Stimulated activated CD4-positive, alpha-beta T cell treated with anti-CD3 and anti-CD28 coated beads, Interleukin-4, amount 100 ng/mL, for 48 hours (primary cell): ENCODE data around the gene MCC.

Experiments
- DNase-seq, 2 donors: peaks; one replicate each; pipeline ENCODE4 v3.0.0-alpha.2; 2020; ENCODE audit warnings: low read depth in 2 of 2

MCC gene

DNA sequence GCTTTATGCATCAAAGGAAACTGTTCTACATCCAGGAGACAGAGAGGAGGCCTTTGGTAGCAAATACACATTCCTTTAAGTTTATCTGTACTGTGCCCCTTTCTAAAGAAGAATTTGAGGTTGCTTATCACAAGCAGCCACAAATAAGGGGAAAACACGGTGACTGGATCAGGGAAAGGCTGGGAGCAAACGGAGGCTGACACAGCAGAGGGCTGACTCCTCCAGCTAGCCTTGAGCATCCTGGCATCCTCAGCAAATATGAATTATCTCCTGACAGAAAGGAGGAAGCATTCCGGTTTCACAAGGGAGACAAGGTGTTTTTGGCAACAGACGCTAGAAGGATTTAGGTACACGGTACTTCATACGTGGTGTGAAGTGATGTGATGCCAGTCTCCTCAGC, 378.1 kb downstream of the MCC start:
- DNase-seq = no peak

DNA sequence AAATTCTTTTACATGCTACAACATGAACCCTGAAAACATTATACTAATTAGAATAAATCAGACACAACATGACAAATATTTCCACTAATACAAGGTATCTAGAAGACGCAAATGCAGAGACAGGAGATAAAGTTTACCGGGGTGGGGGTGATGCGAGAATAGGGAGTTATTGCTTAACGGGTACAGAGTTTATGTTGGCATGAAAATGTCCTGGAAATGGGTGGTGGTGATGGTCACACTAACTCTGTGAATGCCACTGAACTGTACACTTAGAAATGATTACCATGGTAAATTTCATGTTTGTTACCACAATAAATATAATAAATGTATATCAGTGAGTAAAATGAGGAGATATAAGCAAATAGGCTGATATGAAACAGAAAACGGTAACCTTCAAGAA, 378.9 kb downstream of the MCC start:
- no peak for DNase-seq

DNA sequence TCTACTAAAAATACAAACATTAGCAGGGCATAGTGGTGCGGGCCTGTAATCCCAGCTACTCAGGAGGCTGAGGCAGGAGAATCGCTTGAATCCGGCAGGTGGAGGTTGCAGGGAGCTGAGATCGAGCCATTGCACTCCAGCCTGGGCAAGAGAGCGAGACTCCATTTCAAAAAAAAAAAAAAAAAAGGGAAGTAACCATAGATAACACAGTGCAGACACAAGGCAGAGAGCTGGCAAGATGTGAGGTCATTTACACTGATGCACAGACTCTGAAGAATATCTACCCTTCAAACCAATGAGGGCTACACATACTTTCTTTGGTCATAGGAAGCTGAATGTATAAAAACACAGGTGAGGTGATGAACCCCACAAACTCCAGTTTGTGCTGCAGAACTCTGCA, 379.8 kb downstream of the MCC start:
- DNase-seq = no peak

DNA sequence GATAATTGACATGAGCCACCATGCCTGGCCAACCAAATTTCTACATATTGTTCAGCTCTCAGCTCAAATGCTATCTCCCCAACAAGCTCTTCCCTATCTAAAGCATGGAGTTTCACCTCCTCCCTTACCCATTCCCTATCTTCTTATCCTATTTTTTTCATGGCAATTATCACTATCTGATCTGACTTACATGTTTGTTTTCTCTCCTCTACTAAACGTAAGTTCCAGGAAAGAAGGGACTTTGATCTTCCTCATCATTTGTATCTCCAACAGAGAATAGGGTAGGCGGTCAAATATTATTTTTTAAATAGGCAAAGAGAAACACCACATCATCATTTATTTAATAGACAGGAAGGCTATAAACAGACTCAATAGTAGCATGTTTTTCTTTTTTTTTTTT, 381.4 kb downstream of the MCC start:
- DNase-seq = no peak

DNA sequence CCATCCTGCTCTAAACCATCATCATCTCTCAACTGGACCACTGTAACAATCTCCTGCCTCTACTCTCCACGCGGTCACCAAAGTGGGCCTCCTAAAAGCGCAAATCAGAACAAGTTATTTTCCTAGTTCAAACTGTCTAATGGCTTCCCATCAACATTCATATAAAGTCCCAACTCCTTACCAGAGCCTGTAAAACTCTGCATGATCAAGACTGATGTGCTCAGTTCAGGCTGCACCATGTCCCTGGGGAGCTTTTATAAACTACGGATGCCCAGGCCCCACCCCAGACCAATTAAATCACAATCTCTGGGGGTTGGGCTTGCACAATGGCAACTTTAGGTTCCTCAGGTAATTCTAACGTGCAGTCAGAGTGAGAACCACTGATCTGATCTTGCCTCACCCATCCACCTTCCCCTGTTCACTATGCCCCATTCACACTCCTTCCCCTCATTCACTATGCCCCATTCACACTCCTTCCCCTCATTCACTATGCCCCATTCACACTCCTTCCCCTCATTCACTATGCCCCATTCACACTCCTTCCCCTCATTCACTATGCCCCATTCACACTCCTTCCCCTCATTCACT, 382.5 kb downstream of the MCC start:
- DNase-seq = no peak

DNA sequence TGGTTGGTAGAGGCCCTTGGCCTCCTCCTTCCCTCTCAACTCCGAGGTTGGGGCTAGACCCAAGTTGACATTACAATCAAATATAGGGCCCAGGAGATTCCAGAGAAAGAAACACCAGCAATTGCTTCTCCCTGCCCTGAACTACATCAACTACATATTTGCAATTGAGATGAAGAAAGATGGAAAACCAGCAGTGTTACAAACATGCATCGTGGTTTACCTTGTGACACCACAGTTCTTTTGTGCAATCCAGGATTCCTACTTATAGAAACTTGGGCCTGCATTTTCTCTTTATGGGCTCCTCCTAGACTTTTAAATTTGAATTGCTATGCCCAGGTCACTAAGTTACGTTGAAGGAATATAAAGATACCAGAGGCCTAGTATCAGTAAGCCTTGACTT, 384.9 kb downstream of the MCC start:
- DNase-seq = no peak

DNA sequence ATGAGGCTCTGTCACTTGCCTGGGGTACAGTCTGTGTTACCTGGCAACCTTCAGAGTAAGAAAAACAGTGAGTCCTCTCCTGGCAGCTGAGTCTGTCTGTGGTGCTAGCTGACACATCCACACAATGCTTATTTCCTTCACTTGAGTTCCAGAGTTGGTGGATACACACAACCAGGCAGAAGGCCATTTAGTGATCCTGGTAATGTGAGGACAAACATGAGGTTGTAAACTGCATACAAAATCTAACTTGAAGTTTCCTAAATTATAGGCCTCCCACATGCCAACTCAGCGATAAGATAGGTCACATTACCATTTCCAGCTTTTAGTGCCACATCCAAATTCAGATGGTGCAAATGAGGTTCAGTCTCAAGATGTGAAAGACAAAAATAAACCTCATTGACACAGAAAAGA, 386.1 kb downstream of the MCC start:
- no peak for DNase-seq

DNA sequence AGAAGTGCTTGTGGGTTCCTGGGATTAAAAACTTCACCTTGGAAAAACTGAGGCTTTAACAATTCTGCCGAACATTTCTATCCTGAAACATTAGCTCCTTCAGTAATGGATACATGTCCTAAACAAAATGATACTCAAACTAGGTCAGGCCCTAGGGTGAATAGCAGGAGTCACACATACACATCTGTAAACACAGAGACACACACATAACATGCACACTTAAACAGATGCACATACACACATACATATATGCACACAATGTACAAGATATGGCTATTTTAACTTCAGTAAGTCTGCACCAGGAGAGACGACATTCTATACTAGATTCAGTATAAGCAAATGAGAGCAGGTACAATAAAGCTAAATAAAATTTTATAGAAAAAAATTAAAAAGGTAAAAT, 387.3 kb downstream of the MCC start:
- no peak for DNase-seq

DNA sequence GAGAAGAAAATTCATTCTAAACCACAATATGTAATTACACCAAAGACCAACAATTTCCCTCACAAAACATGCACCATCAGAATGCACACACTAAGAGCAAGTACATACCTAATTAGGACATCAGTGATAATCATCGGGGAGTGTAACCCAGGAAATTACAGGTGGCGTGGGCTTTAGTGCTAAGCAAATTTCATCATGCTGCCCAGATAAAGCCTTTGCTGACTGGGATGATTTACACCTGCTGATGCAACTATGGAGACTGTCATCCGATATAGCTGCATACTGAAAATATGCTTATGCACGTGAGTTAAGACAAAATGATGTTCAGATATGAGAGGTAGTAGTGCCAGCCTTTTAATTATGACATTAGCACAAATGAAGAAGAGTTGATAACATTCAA, 388.4 kb downstream of the MCC start:
- DNase-seq = no peak

DNA sequence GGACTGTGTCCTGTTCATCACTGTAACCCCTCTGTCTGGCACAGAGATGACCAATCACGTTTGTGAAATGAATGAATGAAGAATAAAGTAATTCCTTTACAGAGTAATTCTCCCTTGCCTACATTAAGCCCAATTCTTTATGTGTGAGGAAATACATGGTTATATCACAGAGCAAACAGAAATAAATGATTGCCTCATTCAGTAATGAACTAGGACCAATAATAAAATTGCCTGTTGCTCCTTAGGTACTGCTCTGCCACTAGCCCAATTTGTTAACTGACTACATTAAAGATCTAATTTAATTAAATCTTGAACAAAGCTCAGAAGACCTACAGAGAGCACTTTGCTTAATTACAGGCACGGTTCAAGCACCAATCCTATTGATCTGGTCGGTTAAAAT, 389.9 kb downstream of the MCC start:
- DNase-seq = no peak

DNA sequence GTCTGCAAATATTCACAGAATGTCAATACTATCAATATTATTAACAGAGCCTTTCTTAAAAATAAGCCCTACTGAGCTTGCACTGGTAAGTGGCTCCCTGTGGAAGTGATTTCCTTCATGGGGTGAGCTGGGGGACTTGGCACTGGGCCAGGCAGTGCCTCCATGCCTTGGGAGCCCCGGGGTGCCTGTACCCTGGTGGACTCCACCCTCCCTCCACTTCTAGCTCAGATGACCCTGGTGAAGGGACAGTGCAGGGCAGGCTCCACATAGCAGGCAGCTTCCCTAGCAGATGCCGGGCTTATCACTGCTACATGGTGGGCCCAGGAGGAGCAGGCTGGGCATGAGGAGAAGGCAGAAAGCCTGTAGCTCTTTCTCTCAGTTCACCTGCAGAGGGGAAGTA, 392.4 kb downstream of the MCC start:
- DNase-seq = no peak

DNA sequence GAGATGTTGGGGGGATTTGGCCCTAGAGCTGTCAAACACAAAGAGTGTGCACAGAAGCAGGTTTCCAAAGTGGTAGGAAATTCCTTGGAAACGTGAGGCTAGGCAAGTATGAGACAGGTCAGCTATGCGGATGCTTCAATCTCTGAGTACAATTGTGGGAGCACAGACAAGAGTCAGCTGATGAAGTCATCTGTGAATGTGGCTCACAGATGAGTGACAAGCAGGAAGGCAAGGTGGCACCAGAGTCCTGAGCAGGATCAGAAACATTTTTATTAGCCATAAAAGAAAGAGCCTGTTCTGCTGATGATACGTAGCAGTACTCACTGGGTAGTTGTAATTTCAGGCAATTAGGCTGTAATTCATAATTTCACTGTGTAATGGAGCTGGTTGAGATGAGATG, 394.7 kb downstream of the MCC start:
- DNase-seq = no peak

DNA sequence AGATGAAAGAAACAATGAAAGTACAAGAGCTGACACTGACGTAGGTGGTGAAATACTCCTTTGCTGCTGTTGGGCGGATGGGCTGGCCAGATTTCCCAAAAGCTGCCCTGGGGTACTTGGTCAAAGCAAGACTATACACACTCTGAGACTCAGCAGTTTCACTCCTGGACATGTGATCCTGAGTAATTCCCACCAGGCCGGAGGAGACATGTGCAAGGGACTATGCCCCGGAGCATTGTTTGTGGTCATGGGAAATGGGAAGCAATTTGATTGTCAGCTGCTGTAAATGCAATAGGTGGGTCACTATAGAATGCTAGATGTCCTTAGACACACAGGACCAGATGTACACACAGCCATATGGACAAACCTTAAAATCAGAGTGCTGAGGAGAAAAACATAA, 395.6 kb downstream of the MCC start:
- no peak for DNase-seq

DNA sequence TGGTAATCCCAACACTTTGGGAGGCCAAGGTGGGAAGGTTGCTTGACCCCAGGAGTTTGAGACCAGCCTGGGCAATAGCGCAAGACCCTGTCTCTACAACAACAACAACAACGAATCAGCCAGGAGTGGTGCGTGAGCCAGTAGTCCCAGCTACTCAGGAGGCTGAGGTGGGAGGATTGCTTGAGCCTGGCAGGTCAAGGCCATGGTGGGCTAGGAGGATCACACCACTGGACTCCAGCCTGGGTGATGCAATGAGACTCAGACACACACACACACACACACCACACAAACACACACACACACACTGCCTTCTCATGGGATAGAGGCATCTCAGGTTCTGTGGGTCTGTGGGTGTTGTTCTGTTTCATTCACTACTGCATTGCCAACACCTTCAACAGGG, 396.6 kb downstream of the MCC start:
- no peak for DNase-seq

DNA sequence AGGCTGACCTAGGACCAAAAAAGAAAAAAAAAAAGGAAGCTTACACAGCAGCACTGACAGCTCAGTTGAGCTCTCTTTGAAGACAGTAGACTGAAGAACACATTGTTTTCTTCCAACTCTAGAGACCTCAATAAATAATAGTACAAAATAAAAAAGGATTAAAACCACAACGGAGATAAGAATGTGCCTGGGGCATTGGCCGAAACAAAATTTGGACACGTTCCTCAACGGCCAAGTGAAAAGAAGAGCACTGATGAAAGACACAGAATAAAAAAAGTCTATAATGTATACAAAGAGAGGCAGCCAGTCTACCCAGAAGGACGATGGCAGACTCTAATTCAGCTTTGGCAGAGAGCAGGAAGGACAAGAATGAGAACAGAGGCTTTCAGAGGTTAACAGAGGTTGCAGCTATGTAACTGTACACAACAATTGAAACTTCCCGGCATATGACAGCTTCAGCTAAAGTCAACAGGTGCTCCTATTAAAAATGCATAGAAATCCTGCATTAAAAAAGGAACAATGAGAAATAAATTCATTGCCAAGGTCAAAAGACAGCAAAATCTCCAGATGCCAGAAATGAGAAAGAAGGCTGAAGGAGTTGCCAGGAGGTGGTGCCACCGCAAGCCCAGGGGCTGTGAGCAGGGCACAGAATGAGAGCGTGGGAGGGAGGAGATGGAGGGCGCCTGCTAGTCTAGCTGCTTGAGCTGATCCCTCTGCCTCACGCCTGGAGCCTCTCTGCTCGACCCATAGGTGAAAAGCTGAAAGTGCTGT, 397.7 kb downstream of the MCC start:
- no peak for DNase-seq

DNA sequence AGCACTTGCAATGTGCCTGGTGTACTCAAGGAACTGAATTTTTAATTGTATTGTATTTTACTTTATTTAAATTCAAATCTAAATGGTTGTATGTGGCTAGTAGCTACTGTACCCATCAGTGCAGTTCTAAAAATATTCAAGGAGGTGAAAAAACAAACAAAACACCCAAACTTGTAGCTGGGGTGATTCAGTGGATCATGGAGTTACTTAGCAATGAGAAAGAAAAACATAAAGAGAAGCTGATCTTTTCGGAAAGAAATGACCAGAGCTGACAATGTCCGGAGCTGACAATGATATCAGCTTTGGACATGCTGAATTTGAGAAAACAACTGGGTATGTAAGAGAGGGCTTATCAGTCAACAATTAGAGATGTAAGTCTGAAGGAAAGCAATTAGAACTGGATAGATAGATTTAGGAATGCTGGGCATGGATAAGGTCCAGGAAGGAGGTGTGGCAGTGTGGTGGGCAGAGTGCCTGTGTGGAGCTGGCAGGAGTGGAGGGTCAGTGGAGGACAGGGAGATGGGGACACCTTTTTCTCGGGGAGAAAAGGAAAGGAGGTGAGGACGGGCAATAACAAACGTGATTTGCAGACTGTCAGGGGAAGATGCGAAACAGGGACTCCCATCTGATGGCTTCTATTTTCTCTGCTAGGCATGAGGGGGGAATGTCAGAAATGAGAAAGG, 398.5 kb downstream of the MCC start:
- DNase-seq = no peak

DNA sequence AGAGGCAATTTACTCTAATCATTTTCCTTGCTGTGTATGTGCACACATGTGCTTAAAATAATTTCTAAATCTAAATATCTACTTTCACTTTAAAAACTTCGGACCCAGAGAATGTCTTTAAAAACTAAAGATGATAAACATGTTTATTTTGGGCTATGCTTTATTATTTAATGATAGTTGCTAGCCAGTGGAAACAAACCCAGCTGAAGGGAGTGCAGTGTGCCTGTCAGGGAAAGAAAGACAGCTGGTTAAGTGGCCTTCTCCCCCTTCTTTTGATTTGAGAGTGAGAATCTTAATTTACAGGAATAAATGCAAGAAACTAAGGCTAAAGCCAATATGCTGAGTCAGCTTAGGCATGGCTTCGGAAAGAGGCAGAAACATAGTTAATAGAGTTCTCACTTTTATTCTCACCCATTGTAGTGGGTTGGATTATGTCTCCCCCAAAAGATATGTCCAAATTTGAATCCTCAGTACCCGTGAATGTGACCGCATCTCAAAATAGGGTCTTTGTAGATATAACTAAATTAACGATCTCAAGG, 400.2 kb downstream of the MCC start:
- no peak for DNase-seq

DNA sequence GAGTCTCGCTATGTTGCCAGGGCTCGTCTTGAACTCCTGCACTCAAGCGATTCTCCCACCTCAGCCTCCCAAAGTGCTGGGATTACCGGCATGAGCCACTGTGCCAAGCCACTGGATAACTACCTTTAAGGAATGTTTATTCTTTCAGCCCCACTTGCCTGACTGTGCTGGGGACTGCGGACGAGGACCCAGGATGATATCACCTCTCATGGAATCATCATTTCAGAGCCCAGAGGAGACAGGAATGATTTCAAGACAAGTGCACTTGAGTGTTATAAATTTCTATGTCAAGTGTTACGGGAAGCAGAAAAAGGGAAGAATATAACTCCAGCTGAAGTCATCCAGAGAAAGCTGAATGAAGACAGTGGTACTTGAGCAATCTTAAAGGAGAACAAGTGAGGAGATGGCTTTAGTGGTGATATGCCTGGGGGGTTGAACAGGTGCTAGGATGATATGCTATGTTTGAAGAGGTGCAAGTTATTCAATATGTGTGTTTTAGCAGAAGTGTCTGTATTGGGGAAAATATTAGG, 402.3 kb downstream of the MCC start:
- DNase-seq = no peak

DNA sequence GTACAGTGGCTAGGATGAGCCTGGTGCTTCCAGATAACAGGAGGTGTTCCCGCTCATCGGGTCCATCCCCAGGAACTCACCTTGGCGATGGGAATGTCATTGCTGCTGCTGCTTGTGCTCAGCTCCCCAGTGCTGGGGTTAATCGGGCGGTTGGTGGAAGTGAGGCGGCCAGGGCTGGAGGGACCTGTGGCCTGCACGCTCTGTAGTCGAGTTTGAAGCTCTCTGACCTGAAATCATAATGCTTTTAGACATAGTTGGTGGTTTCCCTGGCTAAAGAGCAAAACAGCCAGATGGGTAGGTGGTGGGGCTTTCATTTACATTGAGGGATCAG, 403.2 kb downstream of the MCC start:
- DNase-seq = no peak

DNA sequence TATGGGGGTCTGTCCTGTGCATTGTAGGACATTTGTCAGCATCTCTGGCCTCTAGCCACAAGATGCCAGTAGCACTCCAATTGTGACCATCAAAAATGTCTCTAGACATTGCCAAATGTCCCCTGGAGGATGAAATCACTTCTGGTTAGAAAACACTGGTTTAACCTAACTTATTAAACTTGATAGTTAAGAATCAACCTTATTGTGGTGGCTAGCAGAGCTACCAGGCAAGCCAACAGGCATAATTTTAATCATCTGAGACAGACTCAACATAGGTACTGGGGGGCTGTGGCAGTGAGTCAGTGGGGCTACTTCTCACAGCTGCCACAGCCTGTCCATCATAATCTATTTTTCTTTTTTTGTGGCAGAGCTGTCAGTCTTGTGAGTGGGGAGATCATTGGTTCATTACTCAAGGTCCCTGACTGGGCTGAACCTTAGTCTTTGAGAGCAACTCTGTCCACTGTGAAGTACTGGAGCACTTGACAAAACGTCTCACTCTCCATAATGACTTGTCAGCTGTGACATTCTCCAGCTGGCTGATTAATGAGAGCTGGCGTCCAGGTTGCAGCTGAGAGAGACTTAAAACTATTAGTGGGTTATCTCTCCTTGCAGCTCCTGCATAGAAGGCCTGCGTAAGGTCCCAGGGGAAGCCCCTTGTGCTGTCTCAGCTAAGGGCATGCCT, 403.7 kb downstream of the MCC start:
- no peak for DNase-seq

DNA sequence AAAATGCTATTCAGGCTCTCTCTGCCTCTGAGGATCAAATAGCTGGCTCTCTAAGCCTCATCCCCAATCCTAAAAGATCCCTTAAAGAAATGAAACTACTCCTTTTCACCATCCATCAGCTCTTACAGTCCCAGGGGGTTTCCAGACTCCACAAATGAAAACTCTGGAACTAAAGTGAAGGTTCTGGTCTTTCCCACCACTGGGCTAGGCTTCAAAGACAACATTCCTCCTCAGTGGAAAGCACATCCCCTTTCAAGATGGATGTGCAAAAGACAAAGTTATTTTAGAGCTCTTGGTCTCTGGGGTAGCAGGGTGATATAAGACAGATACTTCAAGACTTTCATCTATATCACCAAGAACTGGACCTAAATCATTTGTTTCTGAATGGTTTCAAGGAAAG, 404.8 kb downstream of the MCC start:
- DNase-seq = no peak

DNA sequence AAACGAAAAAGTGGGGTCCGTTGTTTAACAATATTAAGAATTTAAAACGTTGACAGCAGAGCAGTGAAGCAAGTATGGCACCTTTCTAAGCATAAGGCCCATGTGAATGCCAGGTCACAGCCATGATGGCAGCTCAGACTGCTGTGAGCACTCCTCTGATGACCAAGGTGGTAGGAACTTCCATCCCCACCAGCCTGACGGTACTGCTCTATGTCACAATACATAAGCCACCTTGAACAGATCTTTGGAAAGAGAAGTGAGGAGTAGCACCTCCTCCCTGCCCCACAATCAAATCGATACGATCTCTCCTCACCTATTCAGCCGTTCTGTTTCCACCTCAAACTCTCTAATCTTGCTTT, 405.7 kb downstream of the MCC start:
- DNase-seq = no peak
